PFSK-1 (cell line): ENCODE results near the gene PLEKHA5.

Experiments
- FOXP2 ChIP-seq: optimal IDR thresholded peaks from 2 replicates; pipeline ENCODE3; 2011; ENCODE audit warnings: borderline replicate concordance, control low read depth, inconsistent platforms; ENCODE audit not compliant: insufficient read depth; ENCODE audit errors: extremely low read length, extremely low read depth
- POLR2AphosphoS5 ChIP-seq: IDR thresholded peaks from 2 replicates; pipeline ENCODE4 v1.6.1; 2012; ENCODE audit warnings: low read depth, mild to moderate bottlenecking, control low read depth, low read length, moderate library complexity
- REST ChIP-seq, 2 experiments: IDR thresholded peaks; 2 replicates each; pipeline versions ENCODE4 v1.6.1 to v1.8.0; 2011 to 2012; ENCODE audit warnings: low read depth in 2 of 2, low read length in 2 of 2, control low read depth in 1 of 2, inconsistent platforms in 1 of 2, mild to moderate bottlenecking in 1 of 2, moderate library complexity in 1 of 2; ENCODE audit not compliant: insufficient read depth in 1 of 2
- TAF1 ChIP-seq: IDR thresholded peaks from 2 replicates; pipeline ENCODE4 v1.6.1; 2012; ENCODE audit warnings: low read length, control low read depth, borderline replicate concordance; ENCODE audit not compliant: insufficient read depth

GRCh38 chr12:19312637-19313036, 183.1 kb downstream of the PLEKHA5 start:
- TF ChIP-seq POLR2AphosphoS5 = no peak
- TF ChIP-seq REST (IDR thresholded peaks at IDR 0.05; ENCODE audit: insufficient read depth in 1 of 2, low read depth in 2 of 2, low read length in 2 of 2) = no peak
- no peak for TF ChIP-seq TAF1
- no peak for TF ChIP-seq FOXP2
